NK-92 (cell line): ENCODE measurements around the gene MPEG1.

Experiments
- DNase-seq: peaks from one replicate; lab custom pipeline; 2025; ENCODE audit not compliant: unreplicated experiment; lab: John Stamatoyannopoulos, UW

Gene MPEG1

DNA sequence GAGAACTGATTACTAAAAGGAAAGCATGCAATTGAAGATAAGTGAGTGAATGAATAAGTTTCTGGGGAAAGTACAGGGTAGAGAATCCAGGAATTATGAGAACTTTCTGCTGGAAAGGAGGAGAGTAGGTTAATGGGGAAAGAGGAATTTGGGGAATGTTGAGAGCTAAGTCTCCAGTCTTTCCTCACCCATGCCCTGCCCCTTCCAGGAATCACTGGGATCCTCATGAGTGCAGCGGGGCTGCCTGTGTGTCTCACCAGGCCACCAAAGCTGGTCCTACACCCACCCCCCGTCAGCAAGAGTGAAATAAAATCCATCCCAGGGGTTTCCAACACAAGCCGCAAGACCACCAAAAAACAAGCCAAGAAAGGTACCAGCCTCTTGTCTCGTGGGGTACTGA, 23.8 kb downstream of the MPEG1 start:
- DNase-seq: no peak

DNA sequence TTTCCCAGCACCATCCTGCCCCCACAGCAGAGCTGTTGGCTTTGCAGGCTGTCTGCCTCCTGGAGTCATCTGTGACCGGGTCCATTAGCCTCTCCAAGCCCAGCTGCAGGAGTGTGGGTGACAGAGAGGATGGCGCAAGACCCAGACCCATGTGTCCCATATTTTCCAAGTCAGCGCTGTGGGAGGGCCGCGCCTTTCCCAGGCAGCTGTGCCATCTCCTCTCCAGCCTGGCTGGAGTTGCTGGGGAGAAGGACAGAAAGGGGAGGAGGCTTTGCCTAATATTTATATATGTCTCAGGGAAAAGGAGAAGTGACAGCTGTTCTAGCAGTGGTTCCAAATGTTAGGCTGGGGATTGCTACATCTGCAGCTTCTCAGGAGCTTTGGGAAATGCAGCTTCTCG, 25.1 kb downstream of the MPEG1 start:
- DNase-seq: no peak

DNA sequence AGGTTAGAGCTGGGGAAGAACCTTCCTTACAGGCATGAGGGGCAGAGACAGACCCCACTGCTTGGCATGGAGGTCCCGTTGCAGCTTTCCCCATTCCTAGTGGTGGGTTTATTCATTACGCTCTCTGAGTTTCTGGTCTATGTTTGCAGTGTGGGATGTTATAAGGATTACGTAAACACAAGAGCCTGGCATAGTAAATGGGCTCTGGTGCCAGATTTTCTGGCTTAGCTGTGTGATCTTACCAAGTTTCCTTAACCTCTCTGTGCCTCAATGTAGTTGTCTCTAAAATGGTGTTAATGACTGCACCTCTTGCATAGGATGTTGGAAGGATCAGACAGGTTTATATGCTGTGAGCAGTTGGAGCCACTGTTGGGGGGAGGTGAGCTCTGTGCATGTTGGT, 25.7 kb downstream of the MPEG1 start:
- no peak for DNase-seq

DNA sequence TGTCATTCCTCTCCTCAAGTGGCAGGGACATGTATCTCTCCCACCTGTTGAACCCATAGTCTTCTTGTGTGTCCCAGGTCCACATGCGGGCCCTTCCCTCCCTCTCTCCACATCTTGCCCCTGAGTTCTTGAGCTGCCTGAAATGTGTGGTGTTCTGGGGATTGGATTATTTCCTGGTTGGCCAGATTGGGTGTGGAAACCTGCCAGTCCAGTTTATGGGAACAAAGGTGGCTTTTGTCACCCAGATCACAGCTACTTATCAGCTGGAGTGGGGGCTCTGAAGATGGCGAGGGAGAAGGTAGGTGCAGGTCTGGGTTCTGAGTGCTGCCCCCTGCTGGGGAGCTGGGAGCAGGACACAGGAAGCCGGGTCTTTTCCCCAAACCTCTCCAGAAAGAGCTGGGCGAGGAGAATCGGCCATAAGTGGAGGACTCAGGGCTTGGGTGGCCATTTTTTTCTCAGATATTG, 26.6 kb downstream of the MPEG1 start:
- DNase-seq: no peak

DNA sequence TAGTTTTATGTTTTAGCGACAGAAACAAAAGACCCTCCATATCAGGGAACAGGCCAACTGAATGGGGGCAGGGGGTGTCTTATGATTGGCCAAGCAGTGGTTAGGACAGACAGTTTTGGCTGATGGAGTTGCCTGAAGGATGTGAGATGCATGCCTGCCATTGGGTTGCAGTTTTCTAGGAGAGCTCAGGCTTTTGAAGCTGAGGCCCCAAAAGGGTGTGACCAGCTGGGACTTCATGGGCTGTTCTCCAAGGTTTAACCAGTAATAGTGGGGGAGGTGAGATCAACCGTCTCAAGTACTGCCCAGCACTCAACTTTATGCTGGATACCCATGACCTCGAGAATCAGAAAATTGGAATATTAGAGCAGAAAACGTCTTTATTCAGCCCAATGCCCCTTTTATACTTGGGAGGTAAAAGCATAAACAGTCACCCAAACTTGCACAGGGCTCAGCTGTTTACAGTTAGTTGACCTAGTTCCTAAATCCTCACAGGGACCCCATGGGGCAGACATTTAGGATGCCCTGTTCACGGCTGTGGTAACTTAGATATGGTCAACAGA, 27.3 kb downstream of the MPEG1 start:
- DNase-seq: no peak

DNA sequence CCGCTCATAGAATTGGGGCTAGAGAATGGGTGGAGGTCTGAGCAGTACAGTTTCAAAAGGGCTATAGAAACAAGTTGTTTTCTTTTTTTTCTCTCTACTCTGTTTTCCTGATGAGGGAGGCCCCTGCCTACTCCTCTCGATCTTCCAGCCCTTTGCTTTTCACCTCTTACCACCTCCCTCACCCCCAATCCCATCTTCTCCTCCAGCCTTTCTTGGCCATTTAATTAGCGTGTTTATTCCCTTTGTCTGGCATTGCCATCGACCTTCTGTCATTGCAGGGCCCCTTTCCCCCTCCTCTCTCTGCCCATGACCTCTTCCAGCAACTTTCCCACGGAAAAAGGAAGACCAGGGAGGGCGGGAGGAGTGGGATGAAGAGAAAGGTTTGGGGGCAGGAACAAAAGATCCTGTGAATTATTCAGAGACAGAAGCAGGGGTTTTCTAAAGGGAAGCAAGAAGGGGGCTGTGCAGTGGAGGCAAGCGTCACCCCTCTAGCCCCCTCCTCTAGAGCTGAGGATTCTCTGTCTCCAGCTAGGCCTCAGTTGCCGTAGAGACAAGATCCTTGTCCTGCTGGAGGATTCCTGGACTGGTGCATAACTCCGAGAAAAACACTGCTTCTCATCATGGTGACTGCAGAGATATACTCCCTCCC, 27.9 kb downstream of the MPEG1 start:
- DNase-seq: no peak

DNA sequence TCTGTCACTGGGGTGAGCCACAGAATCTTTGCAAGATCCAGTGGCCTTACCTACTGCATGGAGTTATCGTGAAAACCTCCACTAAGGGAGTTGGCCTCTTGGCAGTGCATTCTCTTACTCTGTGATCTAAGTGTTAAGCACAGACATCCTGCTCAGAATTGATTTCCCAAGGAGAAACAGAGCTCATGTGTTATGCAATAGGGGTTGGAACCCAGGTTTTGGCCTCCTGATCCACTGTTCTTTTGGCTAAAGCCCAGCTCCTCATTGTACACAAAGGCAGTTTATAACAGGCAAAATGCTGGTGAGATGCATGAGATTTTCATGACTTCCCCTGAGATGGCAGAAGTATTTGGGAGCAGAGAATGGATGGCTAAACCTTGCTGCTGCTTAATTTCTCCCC, 29.0 kb downstream of the MPEG1 start:
- DNase-seq: no peak

DNA sequence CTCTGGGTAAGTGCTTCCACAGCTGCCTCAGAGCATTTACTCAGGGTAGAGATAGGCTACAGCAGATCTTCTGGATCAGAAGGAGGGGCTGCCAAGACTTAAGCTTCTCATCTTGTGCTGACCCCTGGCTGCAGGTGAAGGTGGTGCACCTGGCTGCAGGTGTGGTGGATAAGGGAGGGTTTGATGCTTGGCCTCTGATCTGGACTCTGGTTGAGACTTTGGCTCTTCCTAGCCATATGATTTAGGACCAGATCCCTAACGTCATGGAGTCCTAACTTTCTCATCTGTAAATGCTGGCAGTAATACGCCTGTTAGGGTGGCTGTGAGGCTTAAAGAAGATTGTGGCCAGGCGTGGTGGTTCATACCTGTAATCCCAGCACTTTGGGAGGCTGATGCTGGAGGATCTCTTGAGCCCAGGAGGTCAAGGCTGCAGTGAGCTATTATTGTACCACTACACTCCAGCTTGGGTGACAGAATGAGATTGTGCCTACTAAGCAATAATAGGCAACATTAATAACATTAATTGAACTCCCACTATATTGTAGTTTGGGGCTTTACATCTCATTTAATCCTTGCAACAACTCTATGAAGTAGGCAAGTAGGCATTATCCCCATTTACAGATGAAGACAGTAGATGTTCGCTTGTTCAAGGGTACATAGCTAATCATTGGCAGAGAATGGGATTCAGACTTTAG, 30.1 kb downstream of the MPEG1 start:
- DNase-seq: no peak

DNA sequence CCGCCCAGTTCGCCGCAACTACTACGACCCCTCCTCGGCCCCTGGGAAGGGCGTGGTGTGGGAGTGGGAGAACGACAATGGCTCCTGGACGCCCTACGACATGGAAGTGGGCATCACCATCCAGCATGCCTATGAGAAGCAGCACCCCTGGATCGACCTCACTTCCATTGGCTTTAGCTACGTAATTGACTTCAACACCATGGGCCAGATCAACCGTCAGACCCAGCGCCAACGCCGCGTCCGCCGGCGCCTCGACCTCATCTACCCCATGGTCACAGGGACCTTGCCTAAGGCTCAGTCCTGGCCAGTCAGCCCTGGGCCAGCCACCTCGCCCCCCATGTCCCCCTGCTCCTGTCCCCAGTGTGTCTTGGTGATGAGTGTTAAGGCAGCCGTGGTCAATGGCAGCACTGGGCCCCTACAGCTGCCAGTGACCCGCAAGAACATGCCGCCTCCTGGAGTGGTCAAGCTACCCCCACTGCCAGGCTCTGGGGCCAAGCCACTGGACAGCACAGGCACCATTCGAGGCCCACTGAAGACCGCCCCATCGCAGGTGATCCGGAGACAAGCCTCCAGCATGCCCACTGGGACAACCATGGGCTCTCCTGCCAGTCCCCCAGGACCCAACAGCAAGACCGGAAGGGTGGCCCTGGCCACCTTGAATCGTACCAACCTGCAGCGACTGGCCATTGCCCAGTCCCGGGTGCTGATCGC, 30.8 kb downstream of the MPEG1 start:
- DNase-seq: no peak

DNA sequence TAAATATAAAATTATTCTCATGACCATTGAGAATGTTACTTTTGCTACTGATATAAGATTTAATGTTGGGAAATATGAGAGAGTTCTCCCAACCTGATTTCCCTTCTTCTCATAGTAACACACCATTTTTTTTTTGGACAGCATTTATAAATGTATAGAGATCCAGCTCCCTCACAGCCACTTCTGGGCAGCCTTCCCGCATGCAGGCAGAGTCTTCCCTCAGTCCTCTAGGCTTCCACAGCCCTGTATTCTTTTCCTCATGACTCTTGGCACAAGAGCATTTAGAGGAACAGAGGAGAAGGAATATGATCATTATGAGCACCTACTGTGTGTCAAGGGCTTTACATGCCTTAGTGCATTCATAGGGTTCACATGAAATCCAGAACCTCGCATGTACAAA, 31.8 kb downstream of the MPEG1 start:
- DNase-seq: no peak

DNA sequence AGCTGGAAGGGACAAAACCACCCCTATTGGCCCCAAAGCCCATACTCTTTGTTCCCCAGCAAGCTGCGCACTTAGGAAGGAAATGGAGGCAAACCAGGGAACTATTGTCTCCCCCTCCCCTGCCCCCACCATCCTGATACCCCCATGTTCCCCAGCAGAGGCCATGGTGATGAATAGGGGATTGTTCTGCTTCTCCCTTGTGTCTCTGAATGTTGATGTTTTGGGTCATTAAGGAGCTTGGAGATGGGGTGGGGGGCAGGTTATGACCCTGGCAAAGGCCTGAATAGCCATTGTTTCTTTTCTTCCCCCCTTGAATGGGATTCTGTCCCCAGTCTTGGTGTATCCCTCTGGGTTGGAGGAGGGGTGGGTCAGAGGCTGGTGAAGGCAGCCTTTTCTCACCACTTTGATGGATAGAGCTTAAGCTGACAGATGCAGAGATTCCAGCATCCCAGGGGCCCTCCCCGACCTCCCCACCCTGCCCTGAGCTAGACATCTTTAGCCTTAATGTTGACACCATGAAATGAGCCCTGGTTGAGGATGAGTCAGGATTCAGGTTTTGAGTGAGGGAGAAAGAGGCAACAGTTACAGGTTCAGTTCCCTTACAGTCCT, 32.5 kb downstream of the MPEG1 start:
- no peak for DNase-seq

DNA sequence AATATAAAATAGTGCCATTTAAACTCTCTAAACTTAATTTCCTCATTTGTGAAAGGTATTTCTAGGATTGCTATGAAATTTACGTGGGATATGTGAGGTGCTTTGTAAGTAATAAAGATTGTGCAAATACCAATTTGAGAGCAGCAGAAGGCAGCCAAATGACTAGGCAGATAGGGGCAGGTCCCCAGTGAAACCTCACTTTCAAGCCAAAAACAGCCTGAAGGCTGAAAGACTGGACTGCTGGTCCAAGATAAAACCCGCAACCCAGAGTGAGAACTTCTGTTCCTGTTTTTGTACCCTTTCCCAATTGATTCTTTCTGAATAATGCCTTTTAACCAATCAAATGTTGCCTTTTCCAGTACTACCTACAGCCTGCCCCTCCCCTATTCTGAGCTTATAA, 33.6 kb downstream of the MPEG1 start:
- no peak for DNase-seq

DNA sequence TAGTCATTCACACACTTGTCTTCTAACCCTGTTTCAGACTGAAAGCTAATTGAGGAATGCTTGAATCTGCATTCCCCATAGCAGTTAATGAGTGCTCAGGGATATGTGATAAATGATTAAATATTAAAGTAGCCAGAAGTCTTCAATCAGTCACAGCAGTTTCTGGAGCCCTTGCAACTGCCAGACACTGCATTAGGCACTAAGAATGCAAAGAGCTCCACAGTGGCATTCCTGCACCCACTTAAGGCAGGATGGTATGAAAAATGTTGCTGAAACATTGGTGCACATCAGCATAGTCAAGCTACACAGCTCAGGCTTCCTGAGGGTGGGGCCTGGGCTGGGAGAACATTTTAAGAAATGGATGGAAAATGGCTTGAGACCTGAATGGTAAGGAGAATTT, 34.3 kb downstream of the MPEG1 start:
- DNase-seq: no peak

DNA sequence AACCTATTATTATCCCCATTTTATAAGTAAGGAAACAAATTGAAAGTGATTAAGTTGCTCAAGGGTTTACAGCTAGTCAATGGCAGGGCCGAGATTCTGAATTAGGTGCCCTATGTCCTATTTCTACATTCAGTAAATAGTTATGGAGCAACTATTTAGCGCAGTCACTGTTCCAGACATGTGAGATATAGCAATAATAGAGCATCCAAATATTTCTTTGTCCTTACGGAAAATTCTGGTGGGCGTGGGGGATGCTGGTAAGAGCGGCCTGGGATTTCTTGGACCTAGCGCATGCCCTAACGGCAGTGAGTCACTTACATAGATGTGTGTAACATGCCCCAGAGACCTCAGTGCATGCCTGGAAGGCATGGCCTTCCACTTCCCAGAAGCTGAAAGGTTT, 36.4 kb downstream of the MPEG1 start:
- DNase-seq: no peak

DNA sequence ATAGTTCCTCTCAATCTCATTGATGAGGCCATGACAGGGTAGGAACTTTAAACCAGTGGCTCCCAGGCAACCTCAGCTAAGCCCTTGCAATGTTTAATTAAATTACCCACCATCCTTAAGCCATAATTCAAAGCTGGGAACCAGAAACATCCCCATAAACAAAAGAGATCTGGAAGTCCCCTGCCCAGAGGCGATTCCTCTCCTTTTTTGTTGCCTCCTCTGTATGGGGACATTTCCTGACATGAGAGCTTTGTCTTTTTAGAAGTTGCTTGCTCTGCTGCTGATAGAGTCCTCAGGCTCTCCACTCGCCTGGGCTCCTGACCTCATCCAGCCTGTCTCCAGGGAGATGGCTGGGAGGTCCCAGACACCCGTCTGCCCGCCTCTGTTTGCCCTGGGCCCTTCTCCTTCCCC, 37.6 kb downstream of the MPEG1 start:
- no peak for DNase-seq

DNA sequence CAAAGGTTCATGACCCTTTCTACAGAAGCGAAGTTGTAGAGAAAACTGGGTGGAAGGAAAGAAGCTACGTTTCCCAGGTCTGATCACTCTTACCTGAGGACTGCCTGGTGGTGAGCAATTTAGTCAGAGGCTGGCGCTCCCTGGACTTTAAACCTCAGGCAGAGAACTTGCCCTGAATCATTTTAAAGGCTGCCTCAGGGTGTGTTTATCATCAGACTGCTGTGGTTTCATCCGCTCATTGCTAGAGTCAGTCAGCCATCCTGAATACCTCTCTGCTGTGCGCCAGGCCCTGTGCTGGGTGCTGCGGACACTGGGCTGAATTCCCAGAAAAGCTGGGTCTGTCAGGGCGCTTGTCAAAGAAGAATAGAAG, 38.1 kb downstream of the MPEG1 start:
- no peak for DNase-seq

DNA sequence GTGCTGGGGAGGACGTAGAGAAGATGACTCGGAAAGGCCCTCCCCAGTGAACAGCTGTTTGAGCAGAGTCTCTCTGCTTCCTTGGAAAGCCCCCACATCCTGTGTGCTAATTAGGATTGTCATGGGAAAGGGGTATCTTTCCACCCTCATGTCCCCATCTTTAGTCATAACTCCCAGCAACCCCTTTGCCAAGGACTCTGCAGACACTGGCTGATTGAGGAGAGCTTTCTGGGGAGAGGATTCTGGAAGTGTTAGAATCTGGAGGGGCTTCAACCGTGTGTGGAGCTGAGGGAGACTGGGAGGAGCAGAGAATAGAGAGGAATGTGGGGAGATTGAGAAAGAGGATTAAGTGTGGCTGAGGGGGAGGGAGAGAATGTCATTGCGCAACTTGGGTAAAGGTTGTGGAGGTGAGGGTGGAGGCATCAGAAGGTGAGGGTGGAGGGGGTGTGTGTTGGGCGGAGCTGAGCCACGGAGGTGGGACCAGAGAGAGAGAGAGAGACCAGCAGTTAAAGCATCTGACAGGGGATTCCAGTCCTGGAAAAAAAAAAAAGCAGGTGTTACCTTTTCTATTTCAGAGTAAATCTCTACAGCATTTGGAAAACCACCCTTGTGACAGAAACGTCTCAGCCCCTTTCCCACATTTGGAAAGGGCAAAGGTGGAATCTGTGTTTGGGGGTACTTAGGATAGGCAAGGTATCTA, 38.6 kb downstream of the MPEG1 start:
- no peak for DNase-seq

DNA sequence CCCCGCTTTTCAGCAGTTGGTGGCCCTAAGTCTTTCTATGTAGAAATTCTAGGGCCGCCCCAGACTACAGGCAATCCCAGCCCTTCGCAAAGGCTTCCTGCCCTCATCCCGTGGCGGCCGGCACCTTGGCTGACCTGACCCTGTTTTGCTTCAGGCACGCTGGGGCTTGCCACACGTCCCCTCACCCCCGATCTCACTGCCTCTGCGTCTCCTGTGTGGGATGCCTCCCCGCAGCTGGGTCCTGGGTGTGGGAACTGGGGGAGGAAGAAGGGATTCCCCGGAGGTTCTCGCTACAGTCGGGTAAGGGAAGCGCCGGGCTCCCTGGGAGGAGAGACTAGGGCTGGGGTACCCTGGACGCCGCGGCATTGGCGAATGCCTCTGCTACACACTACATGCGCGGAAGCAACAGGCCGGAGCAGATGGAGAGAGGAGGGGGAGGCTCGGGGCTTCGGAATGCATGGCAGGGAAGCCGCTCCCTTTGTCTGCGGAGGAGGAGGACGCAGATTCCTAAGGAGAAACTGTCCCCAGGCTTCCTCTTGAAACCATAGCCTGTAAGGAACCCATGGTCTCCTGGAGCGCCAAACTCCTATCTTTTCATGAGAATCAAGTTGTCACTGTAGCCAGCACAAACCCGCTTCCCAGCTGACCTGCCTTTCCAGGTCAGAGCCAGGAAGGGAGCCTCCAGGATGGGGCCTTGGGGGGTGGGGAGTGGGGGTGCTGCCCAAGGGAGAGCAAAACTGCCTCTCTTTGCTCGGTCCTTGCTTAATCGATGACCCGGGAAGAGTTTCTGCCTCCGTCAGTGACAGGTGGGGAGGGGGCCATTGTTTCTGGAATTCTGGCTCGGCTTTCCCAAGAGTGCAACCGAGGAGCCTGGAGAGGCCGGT, 39.4 kb downstream of the MPEG1 start:
- no peak for DNase-seq

DNA sequence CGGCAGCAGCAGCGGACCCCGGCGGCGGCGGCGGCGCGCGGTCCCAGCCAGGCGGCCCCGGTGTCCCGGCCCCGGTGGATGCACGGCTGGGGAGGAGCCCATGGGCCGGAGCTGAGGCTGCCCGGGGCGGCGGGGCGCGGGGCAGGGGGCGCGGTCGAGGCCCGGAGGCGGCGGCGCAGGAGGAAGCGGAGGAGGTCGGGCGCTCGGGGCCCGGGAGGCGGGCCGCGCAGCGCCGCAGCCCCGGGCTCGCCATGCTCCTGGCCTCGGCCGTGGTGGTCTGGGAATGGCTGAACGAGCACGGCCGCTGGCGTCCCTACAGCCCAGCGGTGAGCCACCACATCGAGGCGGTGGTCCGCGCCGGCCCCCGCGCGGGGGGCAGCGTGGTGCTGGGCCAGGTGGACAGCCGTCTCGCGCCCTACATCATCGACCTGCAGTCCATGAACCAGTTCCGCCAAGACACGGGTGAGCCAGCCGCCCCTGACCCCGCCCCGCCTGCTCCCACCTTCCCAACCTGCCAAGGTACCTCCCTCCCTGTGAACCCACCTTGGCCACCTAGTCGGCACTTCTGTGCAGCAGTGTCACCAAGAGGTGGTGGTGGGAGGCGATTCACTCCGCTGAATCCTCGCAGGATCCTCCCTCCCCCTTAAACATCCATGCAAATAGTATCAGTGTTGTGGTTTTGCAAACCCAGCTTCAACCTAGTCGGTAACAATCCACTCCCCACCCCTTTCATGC, 40.2 kb downstream of the MPEG1 start:
- no peak for DNase-seq
